Pons (tissue), 1 donor: ENCODE results near the gene PCSK7.
"Not testable (repeated sequence)": the region's sequence is repeated elsewhere in the genome, so short reads cannot be mapped to it uniquely, and the experiment has no call there.

Experiments
- DNase-seq: peaks from one replicate; pipeline ENCODE4 v3.0.0-alpha.2; 2016; ENCODE audit warnings: low spot score

Gene PCSK7

GRCh38 chr11:117198613-117199012 lies 33.3 kb downstream of the PCSK7 start:
- no peak for DNase-seq

- no peak for DNase-seq
These were observed 34.1 kb downstream of the PCSK7 start for GRCh38 chr11:117197516-117198456.

- DNase-seq: no peak
These were observed 34.9 kb downstream of the PCSK7 start for GRCh38 chr11:117197006-117197405.

GRCh38 chr11:117195761-117196160 lies 36.1 kb downstream of the PCSK7 start:
- DNase-seq: no peak

- DNase-seq: no peak
These were observed 36.6 kb downstream of the PCSK7 start for GRCh38 chr11:117195258-117195657.

- DNase-seq: no peak
These were observed 37.6 kb downstream of the PCSK7 start for GRCh38 chr11:117194267-117194666.

GRCh38 chr11:117193130-117194020 lies 38.5 kb downstream of the PCSK7 start:
- DNase-seq: no peak

GRCh38 chr11:117192401-117192875 lies 39.4 kb downstream of the PCSK7 start:
- no peak for DNase-seq

- DNase-seq: no peak
These were observed 40.0 kb downstream of the PCSK7 start for GRCh38 chr11:117191680-117192400.

GRCh38 chr11:117189941-117190544 lies 41.8 kb downstream of the PCSK7 start:
- no peak for DNase-seq

- peak; percentile 45 for DNase-seq
These were observed 42.5 kb downstream of the PCSK7 start for GRCh38 chr11:117189191-117189940.

- no peak for DNase-seq
These were observed 43.2 kb downstream of the PCSK7 start for GRCh38 chr11:117188620-117189081.

- no peak for DNase-seq
These were observed 43.9 kb downstream of the PCSK7 start for GRCh38 chr11:117187799-117188481.

GRCh38 chr11:117187428-117187798 lies 44.5 kb downstream of the PCSK7 start:
- no peak for DNase-seq

- no peak for DNase-seq
These were observed 44.9 kb downstream of the PCSK7 start for GRCh38 chr11:117187007-117187406.

- DNase-seq: no peak
These were observed 45.5 kb downstream of the PCSK7 start for GRCh38 chr11:117186431-117186761.

- peak; percentile 53 for DNase-seq
These were observed 46.0 kb downstream of the PCSK7 start for GRCh38 chr11:117185736-117186430.

GRCh38 chr11:117183724-117184349 lies 48.0 kb downstream of the PCSK7 start:
- no peak for DNase-seq

GRCh38 chr11:117183178-117183577 lies 48.7 kb downstream of the PCSK7 start:
- not testable (repeated sequence) for DNase-seq
